HEK293 (cell line): Measurements from ENCODE around the gene MTCH1.

ENCODE experiments used
- CTCF ChIA-PET: fragments of 350-600 bp; formaldehyde crosslinking; extraction: SDS; loops from one replicate; lab custom pipeline; 2021; ENCODE audit warnings: antibody characterized with exemption; lab: Yijun Ruan, JAX
- POLR2A ChIA-PET: fragments of 300-600 bp; formaldehyde crosslinking; extraction: SDS; loops from one replicate; lab custom pipeline; 2020; ENCODE audit warnings: antibody characterized with exemption, inconsistent platforms; lab: Yijun Ruan, JAX
- H3K27ac ChIP-seq: fragments of 200-500 bp; sonication (Bioruptor generic); 2 replicates; pipeline ENCODE4 v1.5.1; 2014; ENCODE audit warnings: low read depth, low read length, control low read depth, inconsistent platforms; ENCODE audit errors: extremely low read depth
- H3K36me3 ChIP-seq, 2 experiments: fragments of 200-500 bp in 1 of 2; sonication (Bioruptor generic) in 1 of 2; 1 replicate in 1 of 2; 2 replicates in 1 of 2; pipeline ENCODE4 v1.5.1; 2014 to 2017; ENCODE audit warnings: inconsistent platforms in 2 of 2, low read length in 2 of 2; ENCODE audit not compliant: control insufficient read depth in 2 of 2, insufficient read depth in 1 of 2
- H3K4me1 ChIP-seq: fragments of 200-500 bp; sonication (Bioruptor generic); 2 replicates; pipeline ENCODE4 v1.5.1; 2014; ENCODE audit warnings: mild to moderate bottlenecking, low read length, inconsistent platforms; ENCODE audit not compliant: control insufficient read depth, insufficient read depth
- H3K4me3 ChIP-seq: 2 replicates; pipeline ENCODE4 v1.5.1; 2011; ENCODE audit warnings: low read depth, mild to moderate bottlenecking, control low read depth, low read length, moderate library complexity
- H3K9me3 ChIP-seq: fragments of 200-500 bp; sonication (Bioruptor generic); 2 replicates; pipeline ENCODE4 v1.5.1; 2014; ENCODE audit warnings: low read depth, low read length, inconsistent platforms; ENCODE audit not compliant: control insufficient read depth, insufficient read depth
- EGR2 ChIP-seq: fragments of 450-650 bp; formaldehyde crosslinking; IDR thresholded peaks from 2 replicates; pipeline ENCODE4 v1.5.1; 2016; ENCODE audit warnings: low read depth, missing biosample characterization, missing genetic modification characterization
- GFI1B ChIP-seq: fragments of 450-650 bp; formaldehyde crosslinking; IDR thresholded peaks from 2 replicates; pipeline ENCODE4 v1.5.1; 2016; ENCODE audit warnings: missing biosample characterization, missing genetic modification characterization
- KLF1 ChIP-seq: fragments of 450-650 bp; formaldehyde crosslinking; IDR thresholded peaks from 2 replicates; pipeline ENCODE4 v1.5.1; 2016; ENCODE audit warnings: missing biosample characterization, missing genetic modification characterization
- MYNN ChIP-seq: fragments of 450-650 bp; formaldehyde crosslinking; IDR thresholded peaks from 2 replicates; pipeline ENCODE4 v1.5.1; 2016; ENCODE audit warnings: missing biosample characterization, missing genetic modification characterization, borderline replicate concordance
- REPIN1 ChIP-seq: fragments of 450-650 bp; formaldehyde crosslinking; IDR thresholded peaks from 2 replicates; pipeline ENCODE4 v1.5.1; 2017; ENCODE audit warnings: missing biosample characterization, missing genetic modification characterization, low read depth
- ZBTB1 ChIP-seq: fragments of 450-650 bp; formaldehyde crosslinking; IDR thresholded peaks from 2 replicates; pipeline ENCODE4 v1.5.1; 2016; ENCODE audit warnings: missing biosample characterization, missing genetic modification characterization
- ZBTB20 ChIP-seq: fragments of 450-650 bp; formaldehyde crosslinking; IDR thresholded peaks from 2 replicates; pipeline ENCODE4 v1.5.1; 2016; ENCODE audit warnings: missing biosample characterization, missing genetic modification characterization
- ZEB2 ChIP-seq: fragments of 450-650 bp; formaldehyde crosslinking; IDR thresholded peaks from 2 replicates; pipeline ENCODE4 v1.5.1; 2016; ENCODE audit warnings: missing biosample characterization, missing genetic modification characterization
- ZNF211 ChIP-seq: fragments of 450-650 bp; formaldehyde crosslinking; IDR thresholded peaks from 2 replicates; pipeline ENCODE4 v1.5.1; 2016; ENCODE audit warnings: low read depth, missing biosample characterization, missing genetic modification characterization
- ZNF214 ChIP-seq: fragments of 450-650 bp; formaldehyde crosslinking; IDR thresholded peaks from 2 replicates; pipeline ENCODE4 v1.5.1; 2017; ENCODE audit warnings: missing biosample characterization, mild to moderate bottlenecking, missing genetic modification characterization, borderline replicate concordance
- ZNF26 ChIP-seq: fragments of 450-650 bp; formaldehyde crosslinking; IDR thresholded peaks from 2 replicates; pipeline ENCODE4 v1.5.1; 2016; ENCODE audit warnings: missing biosample characterization, missing genetic modification characterization
- ZNF266 ChIP-seq: fragments of 450-650 bp; formaldehyde crosslinking; IDR thresholded peaks from 2 replicates; pipeline ENCODE4 v1.5.1; 2016; ENCODE audit warnings: missing biosample characterization, missing genetic modification characterization, low read depth
- ZNF391 ChIP-seq: fragments of 450-650 bp; formaldehyde crosslinking; IDR thresholded peaks from 2 replicates; pipeline ENCODE4 v1.5.1; 2016; ENCODE audit warnings: low read depth, missing biosample characterization, missing genetic modification characterization, borderline replicate concordance
- ZNF433 ChIP-seq: fragments of 450-650 bp; formaldehyde crosslinking; IDR thresholded peaks from 2 replicates; pipeline ENCODE4 v1.5.1; 2016; ENCODE audit warnings: missing biosample characterization, missing genetic modification characterization, low read depth
- ZNF549 ChIP-seq: fragments of 450-650 bp; IDR thresholded peaks from 2 replicates; pipeline ENCODE4 v1.5.1; 2018; ENCODE audit warnings: missing biosample characterization, missing genetic modification characterization, mild to moderate bottlenecking, inconsistent platforms, moderate library complexity
- ZNF660 ChIP-seq: fragments of 450-650 bp; IDR thresholded peaks from 2 replicates; pipeline ENCODE4 v1.5.1; 2018; ENCODE audit warnings: missing biosample characterization, mild to moderate bottlenecking, missing genetic modification characterization
- ZNF707 ChIP-seq: fragments of 450-650 bp; formaldehyde crosslinking; IDR thresholded peaks from 2 replicates; pipeline ENCODE4 v1.5.1; 2016; ENCODE audit warnings: missing biosample characterization, missing genetic modification characterization
- ZNF792 ChIP-seq: fragments of 450-650 bp; formaldehyde crosslinking; IDR thresholded peaks from 2 replicates; pipeline ENCODE4 v1.5.1; 2016; ENCODE audit warnings: missing biosample characterization, missing genetic modification characterization
- ZSCAN18 ChIP-seq: fragments of 450-650 bp; formaldehyde crosslinking; IDR thresholded peaks from 2 replicates; pipeline ENCODE4 v1.5.1; 2016; ENCODE audit warnings: missing biosample characterization, missing genetic modification characterization
- TF ChIP-seq, protein P1 (sequence below): fragments of 450-650 bp; formaldehyde crosslinking; IDR thresholded peaks from 2 replicates; pipeline ENCODE4 v1.5.1; 2016; ENCODE audit warnings: missing biosample characterization, missing genetic modification characterization, borderline replicate concordance

Gene MTCH1

DNA sequence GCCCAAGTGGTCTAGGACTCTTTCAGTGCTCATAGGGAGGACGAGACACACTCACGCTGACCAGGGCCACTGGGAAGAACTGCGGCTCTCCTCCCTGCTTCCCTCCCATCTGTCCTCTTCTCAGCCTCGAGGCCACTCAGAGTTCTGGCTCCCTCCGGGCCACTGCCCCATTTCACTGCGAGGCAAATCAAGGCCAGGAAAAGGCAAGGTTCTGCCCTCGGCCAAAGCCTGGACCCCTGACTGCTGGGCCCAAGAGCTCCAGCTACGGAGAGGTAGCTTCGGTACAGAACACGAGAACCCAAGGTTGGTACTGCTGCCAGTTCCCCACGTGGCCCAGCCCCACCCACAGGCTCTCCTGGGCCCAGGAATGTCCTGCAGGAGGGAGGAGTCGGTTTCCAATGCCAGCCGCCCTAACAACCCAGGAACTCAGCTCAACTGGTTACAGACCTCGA, 16.7 kb downstream of the MTCH1 start:
- Histone ChIP-seq H3K4me1 (no peaks in the 10 kb centered on the region), H3K27ac (no peak overlapping the region), H3K36me3 (peaks cover 13 to 74% of the 10 kb centered on the region in 2 experiments; a peak in 2 of 3 replicates)
- TF ChIP-seq REPIN1 (tag by site-specific recombination) (no peak), ZNF391 (tag by site-specific recombination) (no peak), ZNF266 (no peak), ZNF26 (tag by site-specific recombination) (no peak), EGR2 (tag by site-specific recombination) (no peak), KLF1 (no peak), ZNF707 (tag by site-specific recombination) (no peak), ZNF433 (tag by site-specific recombination) (no peak), ZNF549 (no peak), ZNF211 (tag by site-specific recombination) (no peak), ZEB2 (tag by site-specific recombination) (no peak), ZNF660 (tag by site-specific recombination) (no peak), ZNF792 (no peak), MYNN (tag by site-specific recombination) (no peak), GFI1B (tag by site-specific recombination) (no peak), ZNF214 (no peak), ZBTB1 (tag by site-specific recombination) (no peak)
- TF ChIP-seq, protein P1, sequence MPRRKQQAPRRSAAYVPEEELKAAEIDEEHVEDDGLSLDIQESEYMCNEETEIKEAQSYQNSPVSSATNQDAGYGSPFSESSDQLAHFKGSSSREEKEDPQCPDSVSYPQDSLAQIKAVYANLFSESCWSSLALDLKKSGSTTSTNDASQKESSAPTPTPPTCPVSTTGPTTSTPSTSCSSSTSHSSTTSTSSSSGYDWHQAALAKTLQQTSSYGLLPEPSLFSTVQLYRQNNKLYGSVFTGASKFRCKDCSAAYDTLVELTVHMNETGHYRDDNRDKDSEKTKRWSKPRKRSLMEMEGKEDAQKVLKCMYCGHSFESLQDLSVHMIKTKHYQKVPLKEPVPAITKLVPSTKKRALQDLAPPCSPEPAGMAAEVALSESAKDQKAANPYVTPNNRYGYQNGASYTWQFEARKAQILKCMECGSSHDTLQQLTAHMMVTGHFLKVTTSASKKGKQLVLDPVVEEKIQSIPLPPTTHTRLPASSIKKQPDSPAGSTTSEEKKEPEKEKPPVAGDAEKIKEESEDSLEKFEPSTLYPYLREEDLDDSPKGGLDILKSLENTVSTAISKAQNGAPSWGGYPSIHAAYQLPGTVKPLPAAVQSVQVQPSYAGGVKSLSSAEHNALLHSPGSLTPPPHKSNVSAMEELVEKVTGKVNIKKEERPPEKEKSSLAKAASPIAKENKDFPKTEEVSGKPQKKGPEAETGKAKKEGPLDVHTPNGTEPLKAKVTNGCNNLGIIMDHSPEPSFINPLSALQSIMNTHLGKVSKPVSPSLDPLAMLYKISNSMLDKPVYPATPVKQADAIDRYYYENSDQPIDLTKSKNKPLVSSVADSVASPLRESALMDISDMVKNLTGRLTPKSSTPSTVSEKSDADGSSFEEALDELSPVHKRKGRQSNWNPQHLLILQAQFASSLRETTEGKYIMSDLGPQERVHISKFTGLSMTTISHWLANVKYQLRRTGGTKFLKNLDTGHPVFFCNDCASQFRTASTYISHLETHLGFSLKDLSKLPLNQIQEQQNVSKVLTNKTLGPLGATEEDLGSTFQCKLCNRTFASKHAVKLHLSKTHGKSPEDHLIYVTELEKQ (tag by site-specific recombination): no peak
- TF ChIP-seq, all 188 proteins: peak for 0
- Histone ChIP-seq H3K4me3 (no peak overlapping the region), H3K9me3 (no peaks in the 10 kb centered on the region)
- ChIA-PET CTCF (interaction anchor here (1.6 kb wide), 1 partner anchor 49 kb away, joined by 4 read pairs; no protein-coding TSS in a partner anchor), POLR2A (interaction anchor here (1.6 kb wide), 1 partner anchor 17 kb away, joined by 6 read pairs; the partner anchor contains the start of gene MTCH1)

- TF ChIP-seq ZBTB20 (no peak), KLF1 (0 out of 2 replicates have a peak, but pooled peaks have one; percentile 37), ZSCAN18 (tag by site-specific recombination) (no peak)
- TF ChIP-seq, all 188 proteins: peak for 1
- peaks cover 7 to 65% of the 10 kb centered on the region in 2 experiments; a peak in 1 of 3 replicates for H3K36me3 ChIP-seq
- no peaks in the 10 kb centered on the region for H3K9me3 ChIP-seq
- CTCF ChIA-PET: interaction anchor here (1.6 kb wide), 1 partner anchor 50 kb away, joined by 4 read pairs; no protein-coding TSS in a partner anchor
- H3K4me3 ChIP-seq: no peak overlapping the region
- no peaks in the 10 kb centered on the region for H3K4me1 ChIP-seq
- H3K27ac ChIP-seq: no peak overlapping the region
- POLR2A ChIA-PET: interaction anchor here (0.7 to 1.6 kb wide), 2 partner anchors 18 kb away, joined by 3 to 6 read pairs; partner anchors contain the start of gene MTCH1
Measured at GRCh38 chr6:36968266-36968977, 17.6 kb downstream of the MTCH1 start.
